Dedifferentiated amniotic fluid mesenchymal stem cell (primary cell): ENCODE data around the gene APOL6.

ENCODE experiments used
- DNase-seq: peaks from one replicate; pipeline ENCODE4 v3.0.0-alpha.2; 2016; ENCODE audit errors: extremely low spot score

Gene APOL6

GRCh38 chr22:35648066-35649025 lies at the start of gene APOL6:
APOL6 (plus strand) TSS chr22:35648446; CDS start chr22:35656426, 7,980 bp downstream.
- DNase-seq, result peak; percentile 53

GRCh38 chr22:35599364-35599763 lies 48.9 kb upstream of the APOL6 start:
- no peak for DNase-seq

GRCh38 chr22:35600476-35600875 lies 47.8 kb upstream of the APOL6 start:
- DNase-seq, result no peak

- DNase-seq, result no peak
Observed at GRCh38 chr22:35601013-35601580, 47.1 kb upstream of the APOL6 start.

- DNase-seq, result peak; percentile 17
Observed at GRCh38 chr22:35601743-35602615, 46.3 kb upstream of the APOL6 start.

- no peak for DNase-seq
Observed at GRCh38 chr22:35604621-35605368, 43.5 kb upstream of the APOL6 start.

- no peak for DNase-seq
Observed at GRCh38 chr22:35605369-35605680, 42.9 kb upstream of the APOL6 start.

GRCh38 chr22:35605851-35606481 lies 42.3 kb upstream of the APOL6 start:
- DNase-seq, result no peak

GRCh38 chr22:35606916-35607315 lies 41.3 kb upstream of the APOL6 start:
- DNase-seq, result no peak

GRCh38 chr22:35608088-35608487 lies 40.2 kb upstream of the APOL6 start:
- DNase-seq, result no peak

GRCh38 chr22:35609261-35609660 lies 39.0 kb upstream of the APOL6 start:
- no peak for DNase-seq

- no peak for DNase-seq
Observed at GRCh38 chr22:35609761-35610160, 38.5 kb upstream of the APOL6 start.

- DNase-seq, result no peak
Observed at GRCh38 chr22:35610741-35611140, 37.5 kb upstream of the APOL6 start.

- DNase-seq, result no peak
Observed at GRCh38 chr22:35611200-35611890, 36.9 kb upstream of the APOL6 start.

GRCh38 chr22:35611891-35612576 lies 36.2 kb upstream of the APOL6 start:
- no peak for DNase-seq

- no peak for DNase-seq
Observed at GRCh38 chr22:35612903-35613302, 35.3 kb upstream of the APOL6 start.

GRCh38 chr22:35614404-35614803 lies 33.8 kb upstream of the APOL6 start:
- no peak for DNase-seq

- no peak for DNase-seq
Observed at GRCh38 chr22:35615156-35615555, 33.1 kb upstream of the APOL6 start.

GRCh38 chr22:35616043-35616442 lies 32.2 kb upstream of the APOL6 start:
- no peak for DNase-seq
